GM10248 (cell line): Measurements from ENCODE around the gene FRK.

Experiments used
- CTCF ChIA-PET: fragments of 300-600 bp; sonication (Branson Sonifier 250); formaldehyde crosslinking; extraction: SDS; loops from one replicate; lab custom pipeline; 2021; ENCODE audit warnings: antibody characterized with exemption; lab: Yijun Ruan, JAX
- POLR2A ChIA-PET: fragments of 350-650 bp; sonication (Branson Sonifier 250); formaldehyde crosslinking; extraction: SDS; loops from one replicate; lab custom pipeline; 2020; ENCODE audit warnings: antibody characterized with exemption; lab: Yijun Ruan, JAX
- DNase-seq: peaks from one replicate; pipeline ENCODE4 v3.0.0; 2012; ENCODE audit errors: extremely low spot score
- TF ChIP-seq, protein P1 (sequence below): IDR thresholded peaks from 2 replicates; pipeline ENCODE4 v1.5.1; 2012; ENCODE audit warnings: mild to moderate bottlenecking, low read depth; ENCODE audit errors: extremely low read depth, missing control alignments, control extremely low read depth

FRK gene

DNA sequence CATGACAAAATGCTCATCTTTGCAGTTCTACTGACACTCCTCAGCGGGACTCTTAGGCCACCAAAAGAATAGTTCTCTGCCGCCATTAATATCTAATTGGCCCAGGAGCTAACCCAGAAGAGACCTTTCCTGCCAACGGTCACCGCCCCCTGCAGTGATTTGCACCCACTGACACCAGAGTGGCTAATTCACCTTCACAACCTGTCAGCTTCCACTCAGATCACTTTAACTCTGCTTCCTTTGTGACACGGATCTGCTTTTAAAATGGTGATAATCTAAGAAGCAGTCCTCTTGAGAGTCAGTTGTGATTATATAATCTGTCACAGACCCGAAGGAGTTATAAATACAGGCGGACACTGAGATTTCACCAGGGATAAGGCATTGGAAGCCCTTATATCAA lies 172.8 kb downstream of the FRK start:
- TF ChIP-seq, protein P1, sequence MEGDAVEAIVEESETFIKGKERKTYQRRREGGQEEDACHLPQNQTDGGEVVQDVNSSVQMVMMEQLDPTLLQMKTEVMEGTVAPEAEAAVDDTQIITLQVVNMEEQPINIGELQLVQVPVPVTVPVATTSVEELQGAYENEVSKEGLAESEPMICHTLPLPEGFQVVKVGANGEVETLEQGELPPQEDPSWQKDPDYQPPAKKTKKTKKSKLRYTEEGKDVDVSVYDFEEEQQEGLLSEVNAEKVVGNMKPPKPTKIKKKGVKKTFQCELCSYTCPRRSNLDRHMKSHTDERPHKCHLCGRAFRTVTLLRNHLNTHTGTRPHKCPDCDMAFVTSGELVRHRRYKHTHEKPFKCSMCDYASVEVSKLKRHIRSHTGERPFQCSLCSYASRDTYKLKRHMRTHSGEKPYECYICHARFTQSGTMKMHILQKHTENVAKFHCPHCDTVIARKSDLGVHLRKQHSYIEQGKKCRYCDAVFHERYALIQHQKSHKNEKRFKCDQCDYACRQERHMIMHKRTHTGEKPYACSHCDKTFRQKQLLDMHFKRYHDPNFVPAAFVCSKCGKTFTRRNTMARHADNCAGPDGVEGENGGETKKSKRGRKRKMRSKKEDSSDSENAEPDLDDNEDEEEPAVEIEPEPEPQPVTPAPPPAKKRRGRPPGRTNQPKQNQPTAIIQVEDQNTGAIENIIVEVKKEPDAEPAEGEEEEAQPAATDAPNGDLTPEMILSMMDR = no peak
- POLR2A ChIA-PET = no interaction called here
- no peak for DNase-seq
- CTCF ChIA-PET = interaction anchor here (1.3 to 2.5 kb wide), 3 partner anchors 8 to 123 kb away, joined by 3 to 12 read pairs (median 3); no protein-coding TSS in a partner anchor

DNA sequence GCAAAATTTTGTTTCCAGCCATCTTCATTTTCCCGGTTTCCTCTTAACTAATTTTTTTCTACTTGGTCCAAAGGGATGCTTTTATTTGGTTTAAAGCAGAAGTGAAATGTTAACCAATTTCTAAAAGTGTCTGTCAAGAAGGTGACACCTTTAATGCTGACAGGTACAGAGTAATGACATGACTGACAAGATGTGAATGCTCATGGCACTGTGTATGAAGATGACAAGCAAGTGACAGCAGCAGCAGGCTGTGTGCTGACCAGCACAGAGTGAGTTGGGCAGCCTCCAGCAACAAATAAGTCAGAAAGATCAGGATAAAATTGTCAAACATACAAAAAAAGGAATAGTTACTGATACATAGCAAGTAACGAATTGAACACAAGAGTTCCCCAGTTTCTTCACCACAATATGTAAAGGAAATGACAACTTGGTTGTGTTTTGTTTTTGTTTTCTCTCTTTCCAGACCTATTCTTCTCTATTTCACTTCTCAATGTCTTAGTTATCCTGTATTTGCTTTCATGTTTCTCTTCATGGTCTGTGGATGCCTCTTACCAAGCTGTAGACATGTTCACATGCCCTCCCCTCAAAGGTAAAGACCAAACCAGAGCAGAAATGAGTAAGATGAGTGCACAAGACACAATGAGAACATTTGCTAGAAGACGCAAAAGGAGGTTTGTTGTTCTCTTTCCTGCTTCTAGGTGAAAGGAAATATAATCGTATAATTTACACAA lies 174.9 kb downstream of the FRK start:
- ChIA-PET CTCF (interaction anchor here (1.3 kb wide), 1 partner anchor 16 kb away, joined by 6 read pairs; no protein-coding TSS in a partner anchor), POLR2A (no interaction called here)
- peak; percentile 13 for DNase-seq
- TF ChIP-seq, protein P1 = no peak

DNA sequence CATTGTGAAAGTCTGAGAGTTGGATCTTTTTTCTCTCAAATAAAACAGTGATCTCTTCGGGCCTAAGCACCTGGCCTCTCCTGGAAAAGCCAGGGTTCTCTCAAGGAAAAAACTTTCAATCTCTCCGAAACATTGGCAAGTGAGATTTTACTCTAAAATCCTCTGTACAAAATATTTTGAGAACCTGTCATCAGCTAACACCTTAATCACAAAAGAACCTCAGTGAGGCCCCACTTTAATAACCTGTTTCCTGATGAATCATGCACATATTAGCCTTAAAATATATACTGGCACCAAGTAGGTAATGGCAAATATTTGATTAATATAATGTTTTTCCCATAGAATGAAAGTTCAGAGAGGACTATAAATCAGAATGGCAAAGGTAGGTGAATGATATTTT lies 177.9 kb downstream of the FRK start:
- ChIA-PET CTCF (no interaction called here), POLR2A (no interaction called here)
- TF ChIP-seq, protein P1 = no peak
- no peak for DNase-seq

DNA sequence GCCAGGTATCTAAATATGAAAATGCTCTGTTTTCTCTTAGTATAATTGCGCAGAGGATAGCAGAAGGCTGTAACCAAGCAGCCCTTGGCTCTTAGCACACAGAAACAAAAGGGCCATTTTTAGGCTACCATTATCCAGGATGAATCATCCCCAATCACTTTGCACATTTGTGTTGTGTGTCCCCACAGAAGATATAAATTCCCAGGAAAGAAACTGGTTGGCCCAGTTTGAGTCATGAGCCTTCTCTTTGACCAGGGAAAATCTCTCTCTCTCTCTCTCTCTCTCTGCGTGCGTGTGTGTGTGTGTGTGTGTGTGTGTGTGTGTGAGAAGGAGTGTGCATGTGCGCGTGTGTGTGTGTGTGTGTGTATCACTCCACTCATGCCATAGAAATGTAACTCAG lies 178.5 kb downstream of the FRK start:
- CTCF ChIA-PET = interaction anchor here (1.5 kb wide), 1 partner anchor 44 kb away, joined by 3 read pairs; no protein-coding TSS in a partner anchor
- DNase-seq = no peak
- TF ChIP-seq, protein P1 = no peak
- POLR2A ChIA-PET = no interaction called here
